NB4 (cell line): ENCODE data around the gene BTAF1.
A peak's percentile ranks its signal among the peaks of the same experiment; 100 is the strongest.

Source experiments
- DNase-seq: peaks from one replicate; pipeline ENCODE4 v3.0.0; 2010; ENCODE audit warnings: low read depth
- H3K4me3 ChIP-seq: one replicate; pipeline ENCODE4 v1.5.1; 2011; ENCODE audit warnings: mild to moderate bottlenecking, low read depth, low read length, moderate library complexity
- CTCF ChIP-seq: IDR thresholded peaks from one replicate; pipeline ENCODE4 v1.5.1; 2012; ENCODE audit warnings: low read depth, low read length
- MAX ChIP-seq: IDR thresholded peaks from 2 replicates; pipeline ENCODE4 v1.6.1; 2011; ENCODE audit warnings: low read depth, low read length
- MYC ChIP-seq: IDR thresholded peaks from 2 replicates; pipeline ENCODE4 v1.6.1; 2011; ENCODE audit warnings: low read depth, low read length
- POLR2A ChIP-seq: IDR thresholded peaks from 2 replicates; pipeline ENCODE4 v1.6.1; 2011; ENCODE audit warnings: mild to moderate bottlenecking; ENCODE audit not compliant: insufficient read length; ENCODE audit errors: extremely low read depth

BTAF1 gene

GRCh38 chr10:91976317-91977051 lies 52.9 kb downstream of the BTAF1 start:
- H3K4me3 ChIP-seq, result no peak overlapping the region
- no peak for DNase-seq
- TF ChIP-seq MYC (no peak), CTCF (no peak), MAX (no peak), POLR2A (no peak)

- DNase-seq, result no peak
- H3K4me3 ChIP-seq, result no peak overlapping the region
- TF ChIP-seq MAX (no peak), MYC (no peak), CTCF (no peak), POLR2A (no peak)
Measured at GRCh38 chr10:91977491-91977890, 53.9 kb downstream of the BTAF1 start.

GRCh38 chr10:91978585-91978984 lies 55.0 kb downstream of the BTAF1 start:
- TF ChIP-seq CTCF (no peak), POLR2A (no peak), MYC (no peak), MAX (no peak)
- no peak for DNase-seq
- H3K4me3 ChIP-seq, result no peak overlapping the region

- DNase-seq, result no peak
- TF ChIP-seq CTCF (no peak), MYC (no peak), POLR2A (no peak), MAX (no peak)
- no peak overlapping the region for H3K4me3 ChIP-seq
Measured at GRCh38 chr10:91980319-91980718, 56.7 kb downstream of the BTAF1 start.

GRCh38 chr10:91983416-91983815 lies 59.8 kb downstream of the BTAF1 start:
- DNase-seq, result peak; percentile 4
- no peak for TF ChIP-seq POLR2A
- no peak for TF ChIP-seq MYC
- TF ChIP-seq MAX, result no peak
- no peak for TF ChIP-seq CTCF
- H3K4me3 ChIP-seq, result no peak overlapping the region
